Natural killer cell treated with Interleukin-12 subunit alpha and Interleukin-12 subunit beta and Interleukin-15 and Interleukin-18, amount 100 ng/mL, for 72 hours (primary cell): Measurements from ENCODE around the gene VSTM5. TPM values are rescaled to one million over a fixed set of nuclear protein-coding genes. Genes with fewer than 3 reads are reported as not detected.
"Not testable (repeated sequence)": the region's sequence is repeated elsewhere in the genome, so short reads cannot be mapped to it uniquely, and the experiment has no call there.

Experiments
- ATAC-seq, 2 donors: fragments of 150-1000 bp; cut with Tn5 transposase in 1 of 2; sonication (Bioruptor Pico), chemical (Tn5 transposase) in 1 of 2; 2 replicates each; pipeline ENCODE4 v1.10.0; 2021
- DNase-seq: peaks from one replicate; pipeline ENCODE4 v3.0.0; 2022; ENCODE audit warnings: low spot score
- H3K27ac Mint-ChIP-seq, 2 donors: 1 replicate in 1 of 2; 2 replicates in 1 of 2; pipeline ENCODE4 v1.8.0; 2022; ENCODE audit warnings: mixed read lengths in 2 of 2, mild to moderate bottlenecking in 1 of 2, moderate library complexity in 1 of 2
- H3K27me3 Mint-ChIP-seq, 2 donors: 1 replicate in 1 of 2; 2 replicates in 1 of 2; pipeline ENCODE4 v1.8.0; 2022; ENCODE audit warnings: mixed read lengths in 2 of 2
- H3K36me3 Mint-ChIP-seq: one replicate; pipeline ENCODE4 v1.8.0; 2022; ENCODE audit warnings: mixed read lengths
- H3K4me1 Mint-ChIP-seq, 2 donors: 1 replicate in 1 of 2; 2 replicates in 1 of 2; pipeline ENCODE4 v1.8.0; 2022; ENCODE audit warnings: low read depth in 2 of 2, mixed read lengths in 2 of 2, mild to moderate bottlenecking in 1 of 2
- H3K4me3 Mint-ChIP-seq: one replicate; pipeline ENCODE4 v1.8.0; 2022; ENCODE audit warnings: mixed read lengths
- H3K9me3 Mint-ChIP-seq: 2 replicates; pipeline ENCODE4 v1.8.0; 2022; ENCODE audit warnings: mixed read lengths
- total RNA-seq, 2 donors: library from RNA; stranded (reverse); gene quantifications; one replicate each; pipeline ENCODE4 v1.2.3, GENCODE V29; 2022

Gene VSTM5
- total RNA-seq, 2 donors from 2014 or later = not detected

- Mint-ChIP-seq H3K4me1 (peaks cover under 1 to 4% of the 10 kb centered on the region in 2 donors), H3K36me3 (peaks cover 43% of the 10 kb centered on the region), H3K27me3 (no peaks in the 10 kb centered on the region), H3K27ac (no peak overlapping the region), H3K4me3 (no peak overlapping the region), H3K9me3 (no peaks in the 10 kb centered on the region)
- ATAC-seq (no peak), DNase-seq (no peak)
Measured at GRCh38 chr11:93801366-93801765, 49.1 kb downstream of the VSTM5 start.

- no peak for ATAC-seq
- Mint-ChIP-seq H3K36me3 (peaks cover 31% of the 10 kb centered on the region), H3K27ac (no peak overlapping the region), H3K9me3 (no peaks in the 10 kb centered on the region), H3K4me1 (peaks cover 0 to 5% of the 10 kb centered on the region in 2 donors), H3K4me3 (no peak overlapping the region), H3K27me3 (no peaks in the 10 kb centered on the region)
- no peak for DNase-seq
Measured at GRCh38 chr11:93796441-93797231, 53.8 kb downstream of the VSTM5 start.

GRCh38 chr11:93791493-93791892, 58.9 kb downstream of the VSTM5 start:
- no peaks in the 10 kb centered on the region for H3K27me3 Mint-ChIP-seq
- DNase-seq (no peak), ATAC-seq (no peak)
- no peaks in the 10 kb centered on the region for H3K9me3 Mint-ChIP-seq
- H3K36me3 Mint-ChIP-seq = peaks cover 14% of the 10 kb centered on the region
- H3K27ac Mint-ChIP-seq = no peak overlapping the region
- no peak overlapping the region for H3K4me3 Mint-ChIP-seq
- H3K4me1 Mint-ChIP-seq = peaks cover 9 to 17% of the 10 kb centered on the region in 2 donors

- peak; percentile 7 to 59 for ATAC-seq
- peak overlapping the region; percentile 84 to 99 for H3K27ac Mint-ChIP-seq
Measured at GRCh38 chr11:93784935-93785360, 65.5 kb downstream of the VSTM5 start.

GRCh38 chr11:93784145-93784934, 66.1 kb downstream of the VSTM5 start, which contains the start of gene MED17:
Gene MED17, plus strand, starts transcription at chr11:93784282. Its CDS starts 232 bp downstream, at chr11:93784514.
- Mint-ChIP-seq H3K27me3 (no peaks in the 10 kb centered on the region), H3K4me1 (peaks cover 31 to 41% of the 10 kb centered on the region in 2 donors), H3K36me3 (peaks cover 8% of the 10 kb centered on the region), H3K4me3 (peak within 1 kb of the TSS; percentile 95), H3K27ac (peak within 1 kb of the TSS; percentile 84 to 99), H3K9me3 (no peaks in the 10 kb centered on the region)
- DNase-seq (peak; percentile 92), ATAC-seq (peak; percentile 96 to 99)

More at GRCh38 chr11:93784935-93785360, 65.5 kb downstream of the VSTM5 start:
- no peaks in the 10 kb centered on the region for H3K27me3 Mint-ChIP-seq
- peak overlapping the region; percentile 95 for H3K4me3 Mint-ChIP-seq
- peaks cover 31 to 41% of the 10 kb centered on the region in 2 donors for H3K4me1 Mint-ChIP-seq
- peaks cover 11% of the 10 kb centered on the region for H3K36me3 Mint-ChIP-seq
- no peak for DNase-seq
- no peaks in the 10 kb centered on the region for H3K9me3 Mint-ChIP-seq

- peaks cover 8% of the 10 kb centered on the region for H3K36me3 Mint-ChIP-seq
- H3K27me3 Mint-ChIP-seq = no peaks in the 10 kb centered on the region
- peak overlapping the region; percentile 84 to 99 for H3K27ac Mint-ChIP-seq
Measured at GRCh38 chr11:93783765-93784144, 66.7 kb downstream of the VSTM5 start.

GRCh38 chr11:93783362-93783761, 67.1 kb downstream of the VSTM5 start:
- Mint-ChIP-seq H3K4me1 (peaks cover 29 to 41% of the 10 kb centered on the region in 2 donors), H3K4me3 (peak overlapping the region; percentile 95), H3K9me3 (no peaks in the 10 kb centered on the region), H3K36me3 (peaks cover 8% of the 10 kb centered on the region), H3K27ac (peak overlapping the region; percentile 84 to 99), H3K27me3 (no peaks in the 10 kb centered on the region)
- no peak for DNase-seq
- ATAC-seq = no peak

More at GRCh38 chr11:93783765-93784144, 66.7 kb downstream of the VSTM5 start:
- ATAC-seq (peak; percentile 50 to 56), DNase-seq (no peak)
- Mint-ChIP-seq H3K9me3 (no peaks in the 10 kb centered on the region), H3K4me1 (peaks cover 29 to 41% of the 10 kb centered on the region in 2 donors), H3K4me3 (peak overlapping the region; percentile 95)

- no peak overlapping the region for H3K27ac Mint-ChIP-seq
- DNase-seq = no peak
- no peak overlapping the region for H3K4me3 Mint-ChIP-seq
- H3K9me3 Mint-ChIP-seq = no peaks in the 10 kb centered on the region
- no peaks in the 10 kb centered on the region for H3K36me3 Mint-ChIP-seq
- no peak for ATAC-seq
- no peaks in the 10 kb centered on the region for H3K27me3 Mint-ChIP-seq
- H3K4me1 Mint-ChIP-seq = no peaks in the 10 kb centered on the region
Measured at GRCh38 chr11:93775289-93775688, 75.1 kb downstream of the VSTM5 start.

- not testable (repeated sequence) for H3K36me3 Mint-ChIP-seq, H3K4me3 Mint-ChIP-seq, H3K9me3 Mint-ChIP-seq, H3K4me1 Mint-ChIP-seq, H3K27me3 Mint-ChIP-seq, ATAC-seq, H3K27ac Mint-ChIP-seq, DNase-seq
Measured at GRCh38 chr11:93774560-93774959, 75.9 kb downstream of the VSTM5 start.

- Mint-ChIP-seq H3K4me1 (no peaks in the 10 kb centered on the region), H3K27ac (no peak overlapping the region), H3K9me3 (no peaks in the 10 kb centered on the region), H3K27me3 (no peaks in the 10 kb centered on the region), H3K4me3 (no peak overlapping the region), H3K36me3 (no peaks in the 10 kb centered on the region)
- ATAC-seq (peak; percentile 24 to 40), DNase-seq (no peak)
Measured at GRCh38 chr11:93773601-93774200, 76.7 kb downstream of the VSTM5 start.

- H3K4me1 Mint-ChIP-seq = no peaks in the 10 kb centered on the region
Measured at GRCh38 chr11:93773045-93773477, 77.4 kb downstream of the VSTM5 start.

GRCh38 chr11:93772123-93772522, 78.3 kb downstream of the VSTM5 start:
- Mint-ChIP-seq H3K9me3 (no peaks in the 10 kb centered on the region), H3K27me3 (no peaks in the 10 kb centered on the region), H3K4me3 (no peak overlapping the region), H3K36me3 (no peaks in the 10 kb centered on the region), H3K27ac (no peak overlapping the region), H3K4me1 (no peaks in the 10 kb centered on the region)
- DNase-seq = no peak
- no peak for ATAC-seq

More at GRCh38 chr11:93773045-93773477, 77.4 kb downstream of the VSTM5 start:
- Mint-ChIP-seq H3K36me3 (no peaks in the 10 kb centered on the region), H3K4me3 (no peak overlapping the region), H3K27me3 (no peaks in the 10 kb centered on the region), H3K27ac (no peak overlapping the region), H3K9me3 (no peaks in the 10 kb centered on the region)
- no peak for DNase-seq
- ATAC-seq = peak in 1 of 2 donors; percentile 17

GRCh38 chr11:93770160-93770559, 80.3 kb downstream of the VSTM5 start:
- H3K27me3 Mint-ChIP-seq = no peaks in the 10 kb centered on the region
- H3K9me3 Mint-ChIP-seq = no peaks in the 10 kb centered on the region
- H3K27ac Mint-ChIP-seq = no peak overlapping the region
- no peaks in the 10 kb centered on the region for H3K4me1 Mint-ChIP-seq
- no peak for DNase-seq
- ATAC-seq = no peak
- no peak overlapping the region for H3K4me3 Mint-ChIP-seq
- H3K36me3 Mint-ChIP-seq = no peaks in the 10 kb centered on the region
